ES-I3 (cell line): Measurements from ENCODE around the gene JPH2.

Experiments
- H3K36me3 ChIP-seq: 2 replicates; pipeline ENCODE4 v1.6.1; 2013; ENCODE audit warnings: mild to moderate bottlenecking, low read length, control low read depth, moderate library complexity; ENCODE audit not compliant: insufficient read depth
- H3K4me1 ChIP-seq: 2 replicates; pipeline ENCODE4 v1.6.1; 2013; ENCODE audit warnings: mild to moderate bottlenecking, control low read depth, low read length; ENCODE audit not compliant: insufficient read depth
- H3K9ac ChIP-seq: 2 replicates; pipeline ENCODE4 v1.6.1; 2013; ENCODE audit warnings: low read depth, mild to moderate bottlenecking, low read length, moderate library complexity
- H3K9me3 ChIP-seq: 2 replicates; pipeline ENCODE4 v1.6.1; 2013; ENCODE audit warnings: mild to moderate bottlenecking, low read length, moderate library complexity; ENCODE audit not compliant: control insufficient read depth, insufficient read depth

The JPH2 gene

DNA sequence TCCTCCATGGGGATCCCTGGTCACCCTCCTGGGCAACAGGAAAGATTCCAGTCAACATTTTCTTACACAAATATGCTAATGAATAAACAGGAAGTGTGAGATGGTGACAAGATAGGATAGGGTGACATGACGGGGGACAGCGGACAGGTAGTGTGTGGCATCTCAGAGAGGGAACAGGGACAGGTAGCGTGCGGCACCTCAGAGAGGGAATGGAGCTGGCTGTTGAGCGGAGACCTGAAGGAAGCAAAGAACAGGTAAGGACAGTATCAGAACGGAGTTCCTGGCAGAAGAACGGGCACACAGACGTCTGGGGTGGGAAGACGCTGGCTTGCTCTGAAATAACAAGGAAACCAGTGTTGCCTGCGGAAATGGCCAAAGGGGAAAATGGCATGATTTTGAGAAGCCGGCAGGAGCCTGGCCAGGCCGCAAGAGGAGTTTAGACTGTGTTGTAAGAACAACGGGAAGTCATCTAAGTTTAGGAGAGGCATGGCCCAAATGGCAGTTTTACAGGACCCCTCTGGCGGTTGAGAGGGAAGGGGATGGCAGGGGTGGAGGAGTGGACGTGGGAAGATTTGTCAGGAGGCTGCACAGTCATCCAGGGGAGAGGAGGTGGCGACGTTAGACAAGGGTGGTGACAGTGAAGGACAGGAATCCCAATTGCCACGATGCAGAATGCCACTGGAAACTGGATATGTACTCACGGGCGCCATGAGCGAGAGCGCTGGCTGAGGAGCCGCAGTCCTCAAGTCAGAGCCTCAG lies 111.6 kb downstream of the JPH2 start:
- H3K9ac ChIP-seq = no peak overlapping the region
- H3K4me1 ChIP-seq = peaks cover 15% of the 10 kb centered on the region; the same call in 1 of the 2 replicates
- no peaks in the 10 kb centered on the region for H3K36me3 ChIP-seq
- H3K9me3 ChIP-seq = no peaks in the 10 kb centered on the region

- no peak overlapping the region for H3K9ac ChIP-seq
- H3K9me3 ChIP-seq = no peaks in the 10 kb centered on the region
- no peaks in the 10 kb centered on the region for H3K36me3 ChIP-seq
- H3K4me1 ChIP-seq = peaks cover 15% of the 10 kb centered on the region; the same call in 1 of the 2 replicates
Observed at GRCh38 chr20:44074252-44075151, 112.5 kb downstream of the JPH2 start.

GRCh38 chr20:44073675-44074071 lies 113.3 kb downstream of the JPH2 start:
- H3K4me1 ChIP-seq = peaks cover 15% of the 10 kb centered on the region; the same call in 1 of the 2 replicates
- no peaks in the 10 kb centered on the region for H3K9me3 ChIP-seq
- H3K9ac ChIP-seq = no peak overlapping the region
- no peaks in the 10 kb centered on the region for H3K36me3 ChIP-seq

- Histone ChIP-seq H3K4me1 (peaks cover 15% of the 10 kb centered on the region; the same call in 1 of the 2 replicates), H3K36me3 (no peaks in the 10 kb centered on the region), H3K9me3 (no peaks in the 10 kb centered on the region), H3K9ac (no peak overlapping the region)
Observed at GRCh38 chr20:44073011-44073674, 113.8 kb downstream of the JPH2 start.

- no peak overlapping the region for H3K9ac ChIP-seq
- peaks cover 15% of the 10 kb centered on the region; the same call in 1 of the 2 replicates for H3K4me1 ChIP-seq
- H3K9me3 ChIP-seq = no peaks in the 10 kb centered on the region
- H3K36me3 ChIP-seq = no peaks in the 10 kb centered on the region
Observed at GRCh38 chr20:44072384-44072783, 114.6 kb downstream of the JPH2 start.

DNA sequence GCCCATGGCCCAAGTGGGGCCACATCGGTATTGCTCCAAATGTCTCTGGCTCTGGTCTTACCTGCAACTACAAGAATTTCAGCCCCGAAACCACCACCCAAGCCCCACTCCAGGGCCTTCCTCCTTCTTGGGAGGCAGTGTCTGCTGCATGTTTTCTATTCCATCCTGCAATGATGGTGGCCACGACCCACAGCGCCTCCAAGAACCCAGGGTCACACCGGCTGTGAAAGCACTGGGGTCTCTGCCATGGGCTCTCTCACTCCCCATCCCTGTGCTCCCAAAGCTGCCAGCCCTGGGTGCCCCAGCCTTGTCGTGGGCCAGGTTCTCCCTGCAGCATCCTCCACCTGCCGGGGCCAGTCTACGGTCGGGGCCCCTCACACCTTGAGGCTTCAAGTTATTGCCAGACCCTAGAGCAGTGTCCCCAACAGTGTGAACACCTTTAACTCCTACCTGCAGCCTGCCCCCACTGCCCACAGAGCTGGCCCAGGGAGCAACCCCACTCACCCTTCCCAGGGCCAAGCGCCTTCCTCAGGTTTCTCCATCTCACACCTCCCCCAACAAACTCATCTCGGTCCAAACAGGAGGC lies 115.4 kb downstream of the JPH2 start:
- Histone ChIP-seq H3K9me3 (no peaks in the 10 kb centered on the region), H3K4me1 (peaks cover 15% of the 10 kb centered on the region; the same call in 1 of the 2 replicates), H3K9ac (no peak overlapping the region), H3K36me3 (no peaks in the 10 kb centered on the region)

DNA sequence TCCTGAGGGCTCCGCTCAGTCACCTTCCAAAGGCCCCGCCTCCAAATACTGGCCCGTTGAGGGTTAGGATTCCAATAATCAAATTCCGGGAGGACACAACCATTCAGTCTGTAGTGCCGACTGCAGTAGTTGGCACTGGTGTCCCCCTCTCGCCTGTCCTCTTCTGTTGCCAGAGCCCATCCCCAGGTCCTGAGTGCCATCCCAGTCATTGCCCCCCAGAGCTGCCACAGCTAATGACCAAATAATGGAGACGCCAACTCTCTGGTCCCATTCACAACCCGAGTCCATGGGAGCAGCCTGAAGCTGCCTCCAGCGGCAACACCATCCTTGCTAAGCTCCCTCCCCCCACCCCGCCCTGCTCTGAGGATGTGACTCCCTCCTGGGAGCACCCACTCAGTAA lies 115.9 kb downstream of the JPH2 start:
- Histone ChIP-seq H3K9me3 (no peaks in the 10 kb centered on the region), H3K36me3 (no peaks in the 10 kb centered on the region), H3K9ac (no peak overlapping the region), H3K4me1 (peaks cover 15% of the 10 kb centered on the region; the same call in 1 of the 2 replicates)

- no peaks in the 10 kb centered on the region for H3K36me3 ChIP-seq
Observed at GRCh38 chr20:44070139-44070900, 116.7 kb downstream of the JPH2 start.

DNA sequence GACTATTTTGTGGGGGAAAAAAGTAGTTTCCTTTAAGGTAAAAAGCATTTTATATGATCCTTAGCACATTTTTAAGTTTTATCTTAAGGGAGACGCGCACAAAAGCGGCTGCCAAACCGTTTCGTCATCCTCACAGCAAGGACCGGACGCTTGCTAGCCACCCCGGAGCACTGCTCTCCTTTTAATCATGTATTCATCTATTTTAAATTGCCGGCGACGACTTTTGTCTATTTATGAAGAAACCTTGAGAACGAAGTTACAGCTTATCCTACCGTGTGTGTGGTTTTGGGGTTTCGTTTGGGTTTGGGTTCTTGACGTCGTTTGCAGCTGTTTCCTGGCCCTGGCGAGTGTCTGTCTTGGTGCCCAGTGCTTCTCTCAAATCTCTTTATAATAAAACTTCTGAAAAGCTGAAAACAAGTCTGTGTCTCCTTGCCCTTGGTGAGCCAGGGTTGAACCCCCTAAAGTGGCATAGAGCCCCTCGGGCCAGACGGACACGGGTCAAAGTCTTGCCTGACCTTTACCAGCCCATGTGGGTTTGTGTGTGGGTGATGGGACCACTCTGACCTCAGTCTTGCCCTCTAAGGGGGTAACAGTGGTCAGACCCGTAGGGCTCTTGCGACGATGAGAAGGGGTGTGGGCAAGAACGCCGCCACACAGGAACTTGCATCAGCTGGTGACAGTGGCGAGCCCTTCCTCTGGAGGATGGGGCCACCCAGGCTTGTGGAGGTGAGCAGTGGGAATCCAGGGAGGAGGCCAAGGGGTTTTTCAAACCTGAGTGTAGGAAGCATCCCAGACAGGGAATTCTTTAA lies 117.6 kb downstream of the JPH2 start:
- H3K4me1 ChIP-seq = peaks cover 15% of the 10 kb centered on the region; the same call in 1 of the 2 replicates
- no peak overlapping the region for H3K9ac ChIP-seq
- H3K36me3 ChIP-seq = no peaks in the 10 kb centered on the region
- no peaks in the 10 kb centered on the region for H3K9me3 ChIP-seq

More at GRCh38 chr20:44070139-44070900, 116.7 kb downstream of the JPH2 start:
- Histone ChIP-seq H3K9ac (no peak overlapping the region), H3K4me1 (peaks cover 15% of the 10 kb centered on the region; the same call in 1 of the 2 replicates), H3K9me3 (no peaks in the 10 kb centered on the region)

GRCh38 chr20:44068316-44069201 lies 118.4 kb downstream of the JPH2 start:
- Histone ChIP-seq H3K9me3 (no peaks in the 10 kb centered on the region), H3K4me1 (peaks cover 6% of the 10 kb centered on the region; the same call in 1 of the 2 replicates), H3K36me3 (no peaks in the 10 kb centered on the region), H3K9ac (no peak overlapping the region)

GRCh38 chr20:44067650-44068081 lies 119.3 kb downstream of the JPH2 start:
- Histone ChIP-seq H3K9ac (no peak overlapping the region), H3K9me3 (no peaks in the 10 kb centered on the region), H3K36me3 (no peaks in the 10 kb centered on the region), H3K4me1 (no peaks in the 10 kb centered on the region; the same call in 1 of the 2 replicates)
